IMR-90 (cell line): ENCODE measurements around the gene TNPO2.

Experiments
- BHLHE40 ChIP-seq: fragments of 150-350 bp; IDR thresholded peaks from 2 replicates; pipeline ENCODE4 v1.6.1; 2016; ENCODE audit warnings: mild to moderate bottlenecking, low read depth, low read length
- CEBPB ChIP-seq: IDR thresholded peaks from 2 replicates; pipeline ENCODE4 v1.6.1; 2012; ENCODE audit warnings: low read depth, low read length, improper control_type of control experiment
- FOS ChIP-seq: fragments of 150-350 bp; IDR thresholded peaks from 2 replicates; pipeline ENCODE4 v1.6.1; 2016; ENCODE audit warnings: low read depth, low read length
- MXI1 ChIP-seq: IDR thresholded peaks from 2 replicates; pipeline ENCODE4 v1.6.1; 2012; ENCODE audit warnings: low read depth, mild to moderate bottlenecking, low read length, moderate library complexity, borderline replicate concordance
- NFE2L2 ChIP-seq: fragments of 150-350 bp; IDR thresholded peaks from 2 replicates; pipeline ENCODE4 v1.6.1; 2016; ENCODE audit warnings: low read depth, mild to moderate bottlenecking, low read length
- POLR2A ChIP-seq: IDR thresholded peaks from 2 replicates; pipeline ENCODE4 v1.6.1; 2012; ENCODE audit warnings: mild to moderate bottlenecking, low read depth, low read length
- RAD21 ChIP-seq: IDR thresholded peaks from 2 replicates; pipeline ENCODE4 v1.6.1; 2012; ENCODE audit warnings: low read length, improper control_type of control experiment
- RFX5 ChIP-seq: IDR thresholded peaks from 2 replicates; pipeline ENCODE4 v1.8.0; 2012; ENCODE audit warnings: low read depth, mild to moderate bottlenecking, low read length, moderate library complexity
- SMC3 ChIP-seq: fragments of 150-350 bp; IDR thresholded peaks from 2 replicates; pipeline ENCODE4 v1.6.1; 2016; ENCODE audit warnings: low read depth, mild to moderate bottlenecking, antibody characterized with exemption, low read length, moderate library complexity
- TF ChIP-seq, protein P1 (sequence below): conservative IDR thresholded peaks from 2 replicates; pipeline ENCODE4 v1.5.1; 2012; ENCODE audit warnings: mild to moderate bottlenecking, low read depth, low read length, improper control_type of control experiment
- TF ChIP-seq, protein P2 (sequence below): fragments of 150-350 bp; IDR thresholded peaks from 2 replicates; pipeline ENCODE4 v1.6.1; 2017; ENCODE audit warnings: mild to moderate bottlenecking, antibody characterized with exemption, low read length, low read depth

DNA sequence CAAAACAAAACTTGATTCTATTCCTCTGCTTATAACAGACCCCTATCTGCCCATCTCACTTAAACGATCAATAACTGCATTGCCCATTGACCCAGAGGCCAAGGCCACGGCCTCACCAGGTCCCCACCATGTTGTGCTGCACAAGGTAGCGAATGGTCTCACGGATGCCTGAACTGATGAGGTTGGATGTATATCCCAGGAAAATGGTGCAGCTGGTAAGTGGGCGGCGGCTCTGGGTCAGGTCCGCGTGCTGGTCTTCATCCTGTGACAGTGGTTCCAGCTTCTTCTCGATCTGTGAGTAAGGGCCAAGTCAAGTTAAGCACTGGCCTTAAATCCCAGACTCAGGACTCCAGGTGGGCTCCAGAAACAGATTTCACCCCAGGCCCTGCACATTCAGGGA lies 43.7 kb downstream of the TNPO2 start:
- TF ChIP-seq POLR2A (no peak), FOS (no peak), MXI1 (no peak), RFX5 (no peak), SMC3 (no peak), RAD21 (no peak), BHLHE40 (no peak), CEBPB (no peak), NFE2L2 (no peak)
- TF ChIP-seq, protein P1, sequence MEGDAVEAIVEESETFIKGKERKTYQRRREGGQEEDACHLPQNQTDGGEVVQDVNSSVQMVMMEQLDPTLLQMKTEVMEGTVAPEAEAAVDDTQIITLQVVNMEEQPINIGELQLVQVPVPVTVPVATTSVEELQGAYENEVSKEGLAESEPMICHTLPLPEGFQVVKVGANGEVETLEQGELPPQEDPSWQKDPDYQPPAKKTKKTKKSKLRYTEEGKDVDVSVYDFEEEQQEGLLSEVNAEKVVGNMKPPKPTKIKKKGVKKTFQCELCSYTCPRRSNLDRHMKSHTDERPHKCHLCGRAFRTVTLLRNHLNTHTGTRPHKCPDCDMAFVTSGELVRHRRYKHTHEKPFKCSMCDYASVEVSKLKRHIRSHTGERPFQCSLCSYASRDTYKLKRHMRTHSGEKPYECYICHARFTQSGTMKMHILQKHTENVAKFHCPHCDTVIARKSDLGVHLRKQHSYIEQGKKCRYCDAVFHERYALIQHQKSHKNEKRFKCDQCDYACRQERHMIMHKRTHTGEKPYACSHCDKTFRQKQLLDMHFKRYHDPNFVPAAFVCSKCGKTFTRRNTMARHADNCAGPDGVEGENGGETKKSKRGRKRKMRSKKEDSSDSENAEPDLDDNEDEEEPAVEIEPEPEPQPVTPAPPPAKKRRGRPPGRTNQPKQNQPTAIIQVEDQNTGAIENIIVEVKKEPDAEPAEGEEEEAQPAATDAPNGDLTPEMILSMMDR = no peak
- TF ChIP-seq, protein P2, sequence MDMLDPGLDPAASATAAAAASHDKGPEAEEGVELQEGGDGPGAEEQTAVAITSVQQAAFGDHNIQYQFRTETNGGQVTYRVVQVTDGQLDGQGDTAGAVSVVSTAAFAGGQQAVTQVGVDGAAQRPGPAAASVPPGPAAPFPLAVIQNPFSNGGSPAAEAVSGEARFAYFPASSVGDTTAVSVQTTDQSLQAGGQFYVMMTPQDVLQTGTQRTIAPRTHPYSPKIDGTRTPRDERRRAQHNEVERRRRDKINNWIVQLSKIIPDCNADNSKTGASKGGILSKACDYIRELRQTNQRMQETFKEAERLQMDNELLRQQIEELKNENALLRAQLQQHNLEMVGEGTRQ = no peak
